Activated CD4-positive, alpha-beta T cell treated with anti-CD3 and anti-CD28 coated beads, Interleukin-2, amount 50 U/mL, for 48 hours (primary cell): Measurements from ENCODE around the gene EFNA3.

Experiments used
- DNase-seq, 2 experiments: peaks; one replicate each; pipeline ENCODE4 v3.0.0-alpha.2; 2020

The EFNA3 gene

GRCh38 chr1:155070158-155070621, 8.4 kb upstream of the EFNA3 start:
- no peak for DNase-seq

GRCh38 chr1:155070721-155071569, 7.7 kb upstream of the EFNA3 start:
- DNase-seq = peak; percentile 76 to 80

GRCh38 chr1:155071701-155072100, 6.9 kb upstream of the EFNA3 start:
- DNase-seq = no peak

- DNase-seq = no peak
These were observed 5.9 kb upstream of the EFNA3 start for GRCh38 chr1:155072531-155073289.

GRCh38 chr1:155073377-155074242, 5.0 kb upstream of the EFNA3 start:
- no peak for DNase-seq

- DNase-seq = no peak
These were observed 3.1 kb upstream of the EFNA3 start for GRCh38 chr1:155075535-155075934.

- DNase-seq = no peak
These were observed 2.3 kb upstream of the EFNA3 start for GRCh38 chr1:155076371-155076770.

GRCh38 chr1:155077346-155077745, 1.3 kb upstream of the EFNA3 start:
- no peak for DNase-seq

GRCh38 chr1:155077758-155078445, 735 bp upstream of the EFNA3 start:
- no peak for DNase-seq

- no peak for DNase-seq
These were observed 511 bp downstream of the EFNA3 start for GRCh38 chr1:155079210-155079486.

GRCh38 chr1:155079487-155080311, 1.1 kb downstream of the EFNA3 start:
- peak; percentile 22 to 29 for DNase-seq

GRCh38 chr1:155080312-155081228, 1.9 kb downstream of the EFNA3 start:
- peak; percentile 26 to 42 for DNase-seq

- DNase-seq = peak; percentile 33 to 51
These were observed 3.0 kb downstream of the EFNA3 start for GRCh38 chr1:155081472-155082300.

- peak; percentile 35 to 47 for DNase-seq
These were observed 3.8 kb downstream of the EFNA3 start for GRCh38 chr1:155082301-155083051.

GRCh38 chr1:155083052-155083541, 4.5 kb downstream of the EFNA3 start:
- no peak for DNase-seq

- peak; percentile 55 to 63 for DNase-seq
These were observed 5.5 kb downstream of the EFNA3 start for GRCh38 chr1:155083865-155084721.

- peak; percentile 93 to 94 for DNase-seq
These were observed 6.3 kb downstream of the EFNA3 start for GRCh38 chr1:155084722-155085503.
